VCaP (cell line): ENCODE data around the gene RMC1.

Experiments used
- H3K27ac ChIP-seq: fragments of 450-650 bp; 2 replicates; pipeline ENCODE4 v1.5.1; 2017
- TF ChIP-seq, protein P1 (sequence below): fragments of 450-650 bp; conservative IDR thresholded peaks from 2 replicates; pipeline ENCODE4 v1.5.1; 2017; ENCODE audit warnings: mild to moderate bottlenecking, moderate library complexity

The RMC1 gene

DNA sequence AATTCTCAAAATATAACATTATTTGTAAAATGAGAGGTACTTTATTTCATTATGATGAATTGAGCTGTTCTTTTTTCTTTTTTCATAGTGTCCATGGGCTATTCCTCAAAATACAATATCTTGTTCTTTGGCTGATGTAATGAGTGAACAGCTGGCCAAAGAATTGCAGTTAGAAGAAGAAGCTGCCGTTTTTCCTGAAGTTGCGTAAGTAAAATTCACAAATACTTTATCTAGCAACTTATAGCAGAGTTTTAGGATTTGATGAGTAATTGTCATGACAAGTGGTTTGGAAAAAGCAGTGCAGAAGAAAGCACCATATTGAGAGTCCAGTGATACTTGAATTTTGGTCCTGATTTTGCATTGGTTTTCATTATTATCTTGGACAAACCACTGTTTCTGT is 40.4 kb upstream of the RMC1 start:
- H3K27ac ChIP-seq, result no peak overlapping the region
- TF ChIP-seq, protein P1, sequence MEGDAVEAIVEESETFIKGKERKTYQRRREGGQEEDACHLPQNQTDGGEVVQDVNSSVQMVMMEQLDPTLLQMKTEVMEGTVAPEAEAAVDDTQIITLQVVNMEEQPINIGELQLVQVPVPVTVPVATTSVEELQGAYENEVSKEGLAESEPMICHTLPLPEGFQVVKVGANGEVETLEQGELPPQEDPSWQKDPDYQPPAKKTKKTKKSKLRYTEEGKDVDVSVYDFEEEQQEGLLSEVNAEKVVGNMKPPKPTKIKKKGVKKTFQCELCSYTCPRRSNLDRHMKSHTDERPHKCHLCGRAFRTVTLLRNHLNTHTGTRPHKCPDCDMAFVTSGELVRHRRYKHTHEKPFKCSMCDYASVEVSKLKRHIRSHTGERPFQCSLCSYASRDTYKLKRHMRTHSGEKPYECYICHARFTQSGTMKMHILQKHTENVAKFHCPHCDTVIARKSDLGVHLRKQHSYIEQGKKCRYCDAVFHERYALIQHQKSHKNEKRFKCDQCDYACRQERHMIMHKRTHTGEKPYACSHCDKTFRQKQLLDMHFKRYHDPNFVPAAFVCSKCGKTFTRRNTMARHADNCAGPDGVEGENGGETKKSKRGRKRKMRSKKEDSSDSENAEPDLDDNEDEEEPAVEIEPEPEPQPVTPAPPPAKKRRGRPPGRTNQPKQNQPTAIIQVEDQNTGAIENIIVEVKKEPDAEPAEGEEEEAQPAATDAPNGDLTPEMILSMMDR, result no peak

DNA sequence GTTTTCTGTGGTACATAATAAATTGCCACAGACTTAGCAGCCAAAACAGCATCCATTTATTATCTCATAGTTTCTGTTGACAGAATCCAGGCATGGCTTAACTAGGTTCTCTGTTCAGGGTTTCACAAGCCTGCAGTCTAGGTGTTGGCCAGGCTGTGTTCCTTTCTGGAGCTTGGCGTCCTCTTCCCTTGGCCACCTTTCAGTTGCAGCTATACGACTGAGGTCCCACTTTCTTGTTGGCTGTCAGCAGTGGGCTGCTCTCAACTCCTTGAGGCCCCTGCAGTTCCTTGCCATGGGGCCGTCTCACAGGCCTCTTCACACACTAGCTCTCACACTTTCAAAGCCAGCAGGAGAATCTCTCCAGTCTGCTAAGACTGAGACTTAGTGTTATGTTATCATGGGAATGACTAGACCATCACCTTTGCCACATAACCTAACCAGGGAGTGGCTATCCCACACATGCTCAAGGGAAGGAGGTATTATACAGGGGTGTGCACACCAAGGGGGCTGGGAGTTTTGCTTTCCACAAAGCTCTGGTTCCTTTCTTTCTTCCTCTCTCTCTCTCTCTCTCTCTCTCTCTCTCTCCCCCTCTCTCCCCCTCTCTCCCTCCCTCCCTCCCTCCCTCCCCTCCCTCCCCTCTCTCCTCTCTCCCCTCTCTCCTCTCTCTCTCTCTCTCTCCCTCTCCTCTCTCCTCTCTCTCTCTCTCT is 34.4 kb upstream of the RMC1 start:
- no peak overlapping the region for H3K27ac ChIP-seq
- TF ChIP-seq, protein P1, result no peak

DNA sequence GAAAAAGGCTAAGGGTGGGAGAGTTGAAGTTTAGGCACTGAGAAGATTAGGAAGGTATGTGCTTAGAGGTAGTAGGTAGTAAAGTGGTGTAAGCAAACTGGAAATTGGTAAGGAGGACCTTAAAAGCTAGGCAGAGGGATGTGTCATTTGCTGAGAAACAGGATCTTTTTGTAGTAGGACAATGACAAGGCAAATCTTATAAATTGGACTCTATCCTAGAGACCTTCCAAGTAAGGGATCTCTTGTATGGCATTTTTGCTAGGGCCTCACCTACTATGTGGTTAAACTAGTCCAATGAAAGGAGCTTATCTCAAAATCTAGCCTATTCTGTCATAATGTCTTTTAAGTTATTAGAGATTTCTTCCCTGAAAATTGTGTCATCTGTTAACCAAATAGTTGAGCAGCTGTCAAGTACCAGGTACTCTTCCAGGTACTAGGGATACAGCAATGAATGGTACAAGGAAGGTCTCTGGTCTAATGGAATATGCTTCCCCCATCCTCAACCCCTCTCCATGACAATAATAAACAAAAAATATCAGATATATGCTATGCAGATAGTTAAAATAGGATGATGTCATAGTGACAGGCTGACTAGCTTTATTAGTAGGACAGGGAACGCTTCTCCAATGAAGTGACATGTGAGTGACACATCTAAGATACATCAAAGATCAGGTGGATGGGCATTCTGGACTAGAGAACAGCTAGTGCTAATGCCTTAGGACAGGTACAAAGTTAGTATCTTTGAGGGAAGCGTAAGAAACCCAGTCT is 32.5 kb upstream of the RMC1 start:
- no peak overlapping the region for H3K27ac ChIP-seq
- TF ChIP-seq, protein P1, result no peak

DNA sequence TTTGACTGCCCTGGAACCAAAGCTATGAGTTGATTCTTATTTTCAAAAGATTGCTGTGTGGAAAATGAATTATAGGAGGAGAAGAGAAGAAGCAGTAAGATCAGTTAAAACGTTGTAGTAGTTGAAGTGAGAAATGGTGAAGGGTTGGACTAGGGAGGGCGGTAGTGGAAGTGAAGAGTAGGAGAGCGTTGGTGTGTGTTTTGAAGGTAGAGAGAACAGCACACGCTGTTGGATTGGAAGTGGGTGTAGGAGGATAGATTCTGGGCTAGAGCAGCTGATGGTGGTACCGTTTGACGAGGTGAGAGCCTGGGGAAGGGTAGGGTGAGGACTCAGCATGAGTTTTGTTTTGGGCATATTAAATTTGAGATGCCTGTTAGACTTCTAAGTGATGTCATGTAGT is 31.8 kb upstream of the RMC1 start:
- TF ChIP-seq, protein P1, result no peak
- H3K27ac ChIP-seq, result no peak overlapping the region

DNA sequence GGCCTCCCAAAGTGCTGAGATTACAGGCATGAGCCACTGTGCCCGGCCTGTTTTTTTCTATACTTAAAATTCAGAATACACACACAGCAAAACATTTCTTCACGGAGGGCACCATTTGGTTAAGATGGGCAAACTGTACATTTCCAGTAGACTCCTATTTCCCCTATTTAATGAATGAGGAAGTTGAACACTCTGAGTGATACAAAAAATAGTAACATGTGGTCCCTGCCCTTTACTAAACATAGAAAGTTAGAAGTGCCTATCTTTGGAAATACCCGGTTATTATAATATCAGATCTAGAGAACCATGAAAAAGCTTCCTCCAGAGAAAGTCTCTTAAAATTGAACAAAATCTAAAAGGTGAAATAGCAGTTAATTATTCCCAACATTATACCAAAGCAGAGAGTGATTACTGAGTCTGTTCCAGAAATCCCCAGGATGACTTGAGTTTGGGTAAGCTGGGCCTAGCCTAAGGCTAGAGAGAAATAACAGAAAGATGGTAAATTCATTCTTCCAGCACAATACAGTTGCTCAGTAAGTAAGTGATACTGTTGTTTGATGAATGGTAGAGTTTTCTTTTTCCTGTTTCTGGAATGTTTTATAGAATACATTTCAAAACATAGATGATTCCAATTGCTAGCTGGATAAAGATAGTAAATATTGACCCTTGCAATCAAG is 23.3 kb upstream of the RMC1 start:
- H3K27ac ChIP-seq, result no peak overlapping the region
- TF ChIP-seq, protein P1, result no peak

DNA sequence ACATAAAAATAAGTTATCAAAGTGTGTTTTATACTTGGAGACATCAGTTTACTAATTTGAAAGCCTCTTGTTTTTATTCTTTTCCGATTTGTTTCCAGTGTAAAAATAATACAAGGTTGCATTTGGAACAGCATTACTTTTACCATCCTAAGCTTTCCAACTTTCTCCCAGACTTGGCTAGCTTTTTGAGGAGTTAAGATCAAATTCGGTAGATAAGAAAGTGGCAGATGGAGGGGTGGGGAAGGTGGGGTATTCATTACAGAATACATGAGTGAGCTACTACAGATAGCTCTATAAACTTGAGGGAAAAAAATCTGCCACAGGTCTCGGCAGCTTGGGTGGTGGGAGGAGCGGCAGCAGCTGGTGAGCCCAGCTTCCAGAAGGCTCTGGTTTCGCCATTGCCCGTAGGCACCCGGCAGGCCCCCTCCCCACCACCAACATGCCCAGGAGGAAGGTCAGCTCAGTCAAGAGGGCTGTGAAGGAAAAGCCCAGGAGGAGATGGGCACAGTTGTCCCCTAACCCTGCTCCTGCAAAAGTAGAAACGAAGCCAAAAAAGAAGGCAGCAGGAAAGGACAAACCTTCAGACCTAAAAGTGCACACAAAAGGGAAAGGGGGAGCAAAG is 18.6 kb upstream of the RMC1 start:
- TF ChIP-seq, protein P1, result no peak
- H3K27ac ChIP-seq, result no peak overlapping the region

DNA sequence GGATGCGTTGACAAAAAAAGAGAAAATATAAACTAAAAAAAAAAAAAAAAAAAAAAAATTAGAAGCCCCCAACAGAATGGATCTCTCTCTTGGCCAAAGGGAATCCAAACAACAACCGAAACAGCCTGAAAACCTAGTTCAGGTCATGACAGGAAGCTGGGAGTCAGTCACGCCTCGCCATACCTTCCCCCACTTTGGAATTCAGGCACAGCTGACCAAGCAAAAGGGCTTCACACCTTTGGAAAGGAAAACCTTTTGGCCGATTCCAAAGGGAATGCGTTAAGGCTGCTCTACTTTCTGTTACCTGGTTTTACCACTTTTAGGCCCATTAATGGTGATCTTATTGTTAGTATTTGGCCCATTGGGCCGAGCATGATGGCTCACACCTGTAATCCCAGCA is 17.9 kb upstream of the RMC1 start:
- TF ChIP-seq, protein P1, result no peak
- H3K27ac ChIP-seq, result no peak overlapping the region
